GM12892 (cell line): ENCODE results near the gene NTRK3.

Experiments used
- POLR2A ChIP-seq: IDR thresholded peaks from 2 replicates; pipeline ENCODE4 v1.6.1; 2011; ENCODE audit warnings: low read depth, low read length, control low read depth
- POLR2AphosphoS5 ChIP-seq: IDR thresholded peaks from 2 replicates; pipeline ENCODE4 v1.6.1; 2011; ENCODE audit warnings: low read depth, low read length, control low read depth
- TAF1 ChIP-seq: IDR thresholded peaks from 2 replicates; pipeline ENCODE4 v1.6.1; 2011; ENCODE audit warnings: low read depth, mild to moderate bottlenecking, control low read depth, low read length, borderline replicate concordance

- no peak for TF ChIP-seq POLR2AphosphoS5
- no peak for TF ChIP-seq POLR2A
- no peak for TF ChIP-seq TAF1
These were observed 48.1 kb downstream of the NTRK3 start for GRCh38 chr15:88208396-88208795.
